Stomach (tissue), 9 donors: ENCODE measurements around the gene PTGDR. TPM values are rescaled to one million over a fixed set of nuclear protein-coding genes. Genes with fewer than 3 reads are reported as not detected.

Experiments used
- DNase-seq, 2 donors: peaks; one replicate each; pipeline versions ENCODE4 v3.0.0 to v3.0.0-alpha.2; 2013 to 2019
- H3K27ac ChIP-seq, 5 donors: fragments of 200-600 bp in 4 of 5; sonication (generic) in 4 of 5; one replicate each; pipeline ENCODE4 v1.5.1; 2013 to 2019; ENCODE audit warnings: mild to moderate bottlenecking in 1 of 5, moderate library complexity in 1 of 5
- H3K27me3 ChIP-seq, 3 donors: fragments of 200-600 bp; sonication (generic); one replicate each; pipeline ENCODE4 v1.5.1; 2017 to 2019; ENCODE audit warnings: mixed run types in 1 of 3
- H3K36me3 ChIP-seq, 4 donors: fragments of 200-600 bp; sonication (generic); 1 replicate in 3 of 4; 2 replicates in 1 of 4; pipeline ENCODE4 v1.5.1; 2016 to 2019
- H3K4me1 ChIP-seq, 4 donors: fragments of 200-600 bp; sonication (generic); one replicate each; pipeline ENCODE4 v1.5.1; 2016 to 2019
- H3K4me3 ChIP-seq, 4 donors: fragments of 200-600 bp; sonication (generic) in 3 of 4; one replicate each; pipeline ENCODE4 v1.5.1; 2016 to 2019; ENCODE audit warnings: mild to moderate bottlenecking in 1 of 4
- H3K9me3 ChIP-seq, 4 donors: fragments of 200-600 bp; sonication (generic); one replicate each; pipeline ENCODE4 v1.5.1; 2016 to 2019
- EP300 ChIP-seq: sonication (generic); formaldehyde crosslinking; IDR thresholded peaks from one replicate; pipeline ENCODE4 v1.6.1; 2017; ENCODE audit warnings: antibody characterized with exemption
- POLR2A ChIP-seq, 4 donors: fragments of 450-650 bp; IDR thresholded peaks; one replicate each; pipeline ENCODE4 v1.6.1; 2016; ENCODE audit warnings: antibody characterized with exemption in 4 of 4, control low read depth in 2 of 4, mild to moderate bottlenecking in 1 of 4, moderate library complexity in 1 of 4
- POLR2AphosphoS5 ChIP-seq, 3 donors: sonication (generic); formaldehyde crosslinking; IDR thresholded peaks; one replicate each; pipeline ENCODE4 v1.6.1; 2016; ENCODE audit warnings: antibody characterized with exemption in 3 of 3
- WGBS, 5 donors: extraction: QIAGEN DNeasy Blood & Tissue Kit in 3 of 5; methylation state at CpG; one replicate each; pipeline versions ENCODE4 v1.1.5 to v1.1.7; 2013 to 2018; 5-methylcytosine and 5-hydroxymethylcytosine counted together
- intact Hi-C: fragments of 100-400 bp; cut with DNase I; formaldehyde crosslinking; loops from one replicate; pipeline ENCODE4 v1.15.1; 2023; ENCODE audit warnings: low total_unique reads
- polyA plus RNA-seq, 3 donors: library from polyadenylated mRNA; stranded (reverse); fragments of 200-250 nt; gene quantifications; one replicate each; pipeline ENCODE4 v1.2.3, GENCODE V29; 2013
- total RNA-seq, 5 donors: library from RNA; depleted of rRNA; stranded (reverse); fragments of >200 nt; gene quantifications; one replicate each; pipeline versions ENCODE4 v1.1.0 to v1.2.3, GENCODE V29; 2014 to 2016
- TF ChIP-seq, protein P1 (sequence below), 7 experiments: fragments of 450-650 bp in 4 of 7; fragments of 200-600 bp in 3 of 7; sonication (generic) in 3 of 7; IDR thresholded peaks; one replicate each; pipeline ENCODE4 v1.5.1; 2016 to 2019; ENCODE audit warnings: antibody characterized with exemption in 7 of 7, control low read depth in 2 of 7, mild to moderate bottlenecking in 1 of 7
- donor health status: healthy with polysubstance abuse.
- donor health status: Bipolar disorder and iron deficiency.
- donor health status: healthy.

PTGDR gene
- total and polyA plus RNA-seq, 8 donors: 0.37 to 33.0 TPM; not detected in 6

DNA sequence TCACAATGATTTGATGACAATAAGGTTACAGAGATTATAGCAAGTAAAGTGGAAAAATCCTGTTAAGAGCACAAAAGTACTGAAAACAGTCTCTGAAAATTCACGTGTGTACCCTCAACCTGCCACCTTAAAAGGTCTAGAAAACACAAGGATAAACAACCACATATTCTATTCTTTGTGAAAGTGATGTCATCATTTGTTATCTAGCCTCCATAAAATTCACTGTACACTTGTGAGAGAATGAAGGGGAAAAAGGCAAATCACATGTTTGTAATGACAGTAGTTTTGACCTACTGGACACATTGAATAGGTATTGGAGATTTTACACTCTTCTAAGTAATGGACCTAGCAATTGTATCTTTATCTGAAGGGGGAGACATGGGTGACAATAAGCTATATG is 4.0 kb downstream of the PTGDR start:
- Histone ChIP-seq H3K36me3 (no peaks in the 10 kb centered on the region), H3K9me3 (no peaks in the 10 kb centered on the region), H3K4me3 (no peak overlapping the region), H3K27ac (no peak overlapping the region), H3K27me3 (peaks cover 12 to 34% (median 22%) of the 10 kb centered on the region in 3 donors), H3K4me1 (peaks cover 16 to 28% (median 20%) of the 10 kb centered on the region in 4 donors)
- 70 to 89% (median 75%) methylated on average over 1 of the region's 1 CpG for WGBS, 5 donors
- TF ChIP-seq POLR2AphosphoS5 (IDR thresholded peaks at IDR 0.05) (no peak), EP300 (no peak), POLR2A (IDR thresholded peaks at IDR 0.05) (no peak)
- TF ChIP-seq, protein P1, sequence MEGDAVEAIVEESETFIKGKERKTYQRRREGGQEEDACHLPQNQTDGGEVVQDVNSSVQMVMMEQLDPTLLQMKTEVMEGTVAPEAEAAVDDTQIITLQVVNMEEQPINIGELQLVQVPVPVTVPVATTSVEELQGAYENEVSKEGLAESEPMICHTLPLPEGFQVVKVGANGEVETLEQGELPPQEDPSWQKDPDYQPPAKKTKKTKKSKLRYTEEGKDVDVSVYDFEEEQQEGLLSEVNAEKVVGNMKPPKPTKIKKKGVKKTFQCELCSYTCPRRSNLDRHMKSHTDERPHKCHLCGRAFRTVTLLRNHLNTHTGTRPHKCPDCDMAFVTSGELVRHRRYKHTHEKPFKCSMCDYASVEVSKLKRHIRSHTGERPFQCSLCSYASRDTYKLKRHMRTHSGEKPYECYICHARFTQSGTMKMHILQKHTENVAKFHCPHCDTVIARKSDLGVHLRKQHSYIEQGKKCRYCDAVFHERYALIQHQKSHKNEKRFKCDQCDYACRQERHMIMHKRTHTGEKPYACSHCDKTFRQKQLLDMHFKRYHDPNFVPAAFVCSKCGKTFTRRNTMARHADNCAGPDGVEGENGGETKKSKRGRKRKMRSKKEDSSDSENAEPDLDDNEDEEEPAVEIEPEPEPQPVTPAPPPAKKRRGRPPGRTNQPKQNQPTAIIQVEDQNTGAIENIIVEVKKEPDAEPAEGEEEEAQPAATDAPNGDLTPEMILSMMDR (IDR thresholded peaks at IDR 0.05): no peak
- DNase-seq: no peak
- intact Hi-C loops: no loop called here

GRCh38 chr14:52272375-52272774 is 4.9 kb downstream of the PTGDR start:
- TF ChIP-seq, protein P1 (IDR thresholded peaks at IDR 0.05): no peak
- TF ChIP-seq POLR2AphosphoS5 (IDR thresholded peaks at IDR 0.05): no peak
- no peak for TF ChIP-seq POLR2A (IDR thresholded peaks at IDR 0.05)
- TF ChIP-seq EP300: no peak
- Histone ChIP-seq H3K27me3 (peaks cover 9 to 26% (median 20%) of the 10 kb centered on the region in 3 donors), H3K9me3 (no peaks in the 10 kb centered on the region), H3K27ac (no peak overlapping the region), H3K4me1 (peaks cover 15 to 21% (median 17%) of the 10 kb centered on the region in 4 donors), H3K36me3 (no peaks in the 10 kb centered on the region), H3K4me3 (no peak overlapping the region)
- 50 to 67% (median 59%) methylated on average over 3 of the region's 3 CpGs for WGBS, 5 donors
- intact Hi-C loops: no loop called here
- no peak for DNase-seq

GRCh38 chr14:52275372-52275771 is 7.9 kb downstream of the PTGDR start:
- Histone ChIP-seq H3K9me3 (no peaks in the 10 kb centered on the region), H3K27me3 (no peaks in the 10 kb centered on the region), H3K36me3 (no peaks in the 10 kb centered on the region), H3K27ac (no peak overlapping the region), H3K4me3 (no peak overlapping the region), H3K4me1 (no peaks in the 10 kb centered on the region)
- intact Hi-C loops: no loop called here
- TF ChIP-seq POLR2A (IDR thresholded peaks at IDR 0.05) (no peak), POLR2AphosphoS5 (IDR thresholded peaks at IDR 0.05) (no peak), EP300 (no peak)
- TF ChIP-seq, protein P1 (IDR thresholded peaks at IDR 0.05): no peak
- WGBS, 5 donors: 43 to 64% (median 56%) methylated on average over 3 of the region's 3 CpGs
- DNase-seq: no peak

DNA sequence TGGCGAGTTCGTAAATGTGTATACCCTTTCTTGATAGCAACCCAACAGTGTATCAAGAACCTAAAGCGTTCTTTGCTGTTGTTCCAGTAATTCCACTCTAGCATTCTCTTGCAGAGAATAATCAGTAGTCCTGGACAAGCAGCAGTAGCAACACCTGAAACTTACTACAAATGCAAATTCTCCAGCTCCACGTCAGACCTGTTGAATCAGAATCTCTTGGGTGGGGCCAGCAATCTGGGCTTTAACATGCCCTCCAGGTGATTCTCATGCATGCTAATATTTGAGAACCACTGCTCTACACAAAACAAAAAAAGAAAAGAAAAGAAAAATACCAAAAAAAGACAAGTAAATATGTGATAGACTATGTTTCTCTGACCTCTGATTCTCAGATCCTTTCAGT is 10.1 kb downstream of the PTGDR start:
- Histone ChIP-seq H3K4me3 (no peak overlapping the region), H3K9me3 (no peaks in the 10 kb centered on the region), H3K27ac (no peak overlapping the region), H3K27me3 (no peaks in the 10 kb centered on the region), H3K4me1 (no peaks in the 10 kb centered on the region), H3K36me3 (no peaks in the 10 kb centered on the region)
- TF ChIP-seq, protein P1 (IDR thresholded peaks at IDR 0.05): no peak
- TF ChIP-seq POLR2AphosphoS5 (IDR thresholded peaks at IDR 0.05) (no peak), POLR2A (IDR thresholded peaks at IDR 0.05) (no peak), EP300 (no peak)
- intact Hi-C loops: no loop called here
- no peak for DNase-seq
- 69 to 92% (median 83%) methylated on average over 4 of the region's 4 CpGs for WGBS, 5 donors
